ENCODE measurements around the gene PDGFRB.

- TF ChIP-seq, protein P1, sequence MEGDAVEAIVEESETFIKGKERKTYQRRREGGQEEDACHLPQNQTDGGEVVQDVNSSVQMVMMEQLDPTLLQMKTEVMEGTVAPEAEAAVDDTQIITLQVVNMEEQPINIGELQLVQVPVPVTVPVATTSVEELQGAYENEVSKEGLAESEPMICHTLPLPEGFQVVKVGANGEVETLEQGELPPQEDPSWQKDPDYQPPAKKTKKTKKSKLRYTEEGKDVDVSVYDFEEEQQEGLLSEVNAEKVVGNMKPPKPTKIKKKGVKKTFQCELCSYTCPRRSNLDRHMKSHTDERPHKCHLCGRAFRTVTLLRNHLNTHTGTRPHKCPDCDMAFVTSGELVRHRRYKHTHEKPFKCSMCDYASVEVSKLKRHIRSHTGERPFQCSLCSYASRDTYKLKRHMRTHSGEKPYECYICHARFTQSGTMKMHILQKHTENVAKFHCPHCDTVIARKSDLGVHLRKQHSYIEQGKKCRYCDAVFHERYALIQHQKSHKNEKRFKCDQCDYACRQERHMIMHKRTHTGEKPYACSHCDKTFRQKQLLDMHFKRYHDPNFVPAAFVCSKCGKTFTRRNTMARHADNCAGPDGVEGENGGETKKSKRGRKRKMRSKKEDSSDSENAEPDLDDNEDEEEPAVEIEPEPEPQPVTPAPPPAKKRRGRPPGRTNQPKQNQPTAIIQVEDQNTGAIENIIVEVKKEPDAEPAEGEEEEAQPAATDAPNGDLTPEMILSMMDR (IDR thresholded peaks at IDR 0.05): no peak
- no peak for TF ChIP-seq POLR2A (IDR thresholded peaks at IDR 0.05)
These were observed 77.4 kb downstream of the PDGFRB start for GRCh38 chr5:150077996-150078801.
